ACC112 (cell line): ENCODE results near the gene SHH.
"Not testable (repeated sequence)": the region's sequence is repeated elsewhere in the genome, so short reads cannot be mapped to it uniquely, and the experiment has no call there.

Experiments
- H2AFZ ChIP-seq: fragments of 200-600 bp; sonication (generic); one replicate; pipeline ENCODE4 v1.6.0; 2017; ENCODE audit warnings: antibody characterized with exemption, low read length; ENCODE audit not compliant: unreplicated experiment
- H3K27ac ChIP-seq: fragments of 200-600 bp; sonication (generic); 2 replicates; pipeline ENCODE4 v1.5.1; 2014; ENCODE audit warnings: low read depth, mild to moderate bottlenecking, antibody characterized with exemption, low read length, moderate library complexity
- H3K27me3 ChIP-seq: fragments of 200-600 bp; sonication (generic); 2 replicates; pipeline ENCODE4 v1.6.1; 2014; ENCODE audit warnings: mild to moderate bottlenecking, antibody characterized with exemption, low read length, moderate library complexity, mixed read lengths; ENCODE audit not compliant: insufficient read depth
- H3K36me3 ChIP-seq: fragments of 200-600 bp; sonication (generic); 2 replicates; pipeline ENCODE4 v1.6.1; 2016; ENCODE audit warnings: mild to moderate bottlenecking, antibody characterized with exemption, low read length, moderate library complexity, mixed read lengths; ENCODE audit not compliant: insufficient read depth
- H3K4me1 ChIP-seq: fragments of 200-600 bp; sonication (generic); one replicate; pipeline ENCODE4 v1.6.1; 2016; ENCODE audit warnings: low read length, mixed read lengths; ENCODE audit not compliant: insufficient read depth, unreplicated experiment, control insufficient read depth
- H3K4me3 ChIP-seq: fragments of 200-600 bp; sonication (generic); 2 replicates; pipeline ENCODE4 v1.5.1; 2014; ENCODE audit warnings: mild to moderate bottlenecking, low read depth, low read length
- H3K79me2 ChIP-seq: fragments of 200-600 bp; sonication (generic); one replicate; pipeline ENCODE4 v1.6.0; 2016; ENCODE audit warnings: low read length; ENCODE audit not compliant: control insufficient read depth, unreplicated experiment, insufficient read depth

Gene SHH

DNA sequence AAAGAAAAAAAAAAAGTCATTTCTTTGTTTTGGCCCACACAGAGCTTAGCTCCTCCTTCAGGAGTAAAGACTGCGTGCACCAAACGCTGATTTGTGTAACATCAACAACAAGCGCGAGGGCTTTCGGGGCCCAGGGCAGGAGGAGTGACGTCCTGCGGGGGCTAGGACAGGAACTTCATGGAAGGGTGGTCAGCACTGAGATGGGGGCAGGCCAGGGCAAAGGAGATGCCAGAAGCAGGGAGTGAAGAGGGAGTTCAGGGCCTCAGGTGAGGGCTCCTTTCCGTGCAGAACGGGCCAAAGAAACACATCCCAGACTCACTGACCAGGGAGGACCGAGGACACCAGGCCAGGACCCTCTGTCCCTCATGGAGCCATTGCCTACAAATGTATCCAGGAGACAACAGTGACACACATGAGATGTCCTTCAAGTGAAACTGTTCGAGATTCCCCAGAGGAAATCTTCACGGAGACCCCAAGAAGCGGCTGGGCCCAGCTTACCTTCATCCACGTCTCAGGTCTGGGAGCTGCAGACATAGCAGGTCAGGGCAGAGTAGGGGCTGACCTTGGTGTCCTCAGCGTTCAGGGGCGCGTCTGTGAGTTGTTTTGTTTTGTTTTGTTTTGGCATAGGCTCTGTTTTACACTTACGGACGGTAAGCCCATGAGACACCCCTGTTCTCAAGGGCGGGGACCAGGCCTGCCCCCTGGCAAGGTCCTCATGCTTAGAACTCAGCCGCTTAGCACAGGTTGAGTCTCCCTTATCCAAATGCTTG lies 30.4 kb upstream of the SHH start:
- Histone ChIP-seq H3K79me2 (no peaks in the 10 kb centered on the region), H3K4me3 (no peak overlapping the region), H3K36me3 (no peaks in the 10 kb centered on the region), H3K4me1 (no peaks in the 10 kb centered on the region), H3K27ac (no peak overlapping the region), H3K27me3 (peaks cover 3% of the 10 kb centered on the region; the same call in 1 of the 2 replicates), H2AFZ (no peak overlapping the region)

- Histone ChIP-seq H2AFZ (no peak overlapping the region), H3K79me2 (no peaks in the 10 kb centered on the region), H3K36me3 (no peaks in the 10 kb centered on the region), H3K4me1 (no peaks in the 10 kb centered on the region), H3K27ac (no peak overlapping the region), H3K27me3 (peaks cover 3% of the 10 kb centered on the region; the same call in 1 of the 2 replicates), H3K4me3 (no peak overlapping the region)
These were observed 28.6 kb upstream of the SHH start for GRCh38 chr7:155840909-155841308.

DNA sequence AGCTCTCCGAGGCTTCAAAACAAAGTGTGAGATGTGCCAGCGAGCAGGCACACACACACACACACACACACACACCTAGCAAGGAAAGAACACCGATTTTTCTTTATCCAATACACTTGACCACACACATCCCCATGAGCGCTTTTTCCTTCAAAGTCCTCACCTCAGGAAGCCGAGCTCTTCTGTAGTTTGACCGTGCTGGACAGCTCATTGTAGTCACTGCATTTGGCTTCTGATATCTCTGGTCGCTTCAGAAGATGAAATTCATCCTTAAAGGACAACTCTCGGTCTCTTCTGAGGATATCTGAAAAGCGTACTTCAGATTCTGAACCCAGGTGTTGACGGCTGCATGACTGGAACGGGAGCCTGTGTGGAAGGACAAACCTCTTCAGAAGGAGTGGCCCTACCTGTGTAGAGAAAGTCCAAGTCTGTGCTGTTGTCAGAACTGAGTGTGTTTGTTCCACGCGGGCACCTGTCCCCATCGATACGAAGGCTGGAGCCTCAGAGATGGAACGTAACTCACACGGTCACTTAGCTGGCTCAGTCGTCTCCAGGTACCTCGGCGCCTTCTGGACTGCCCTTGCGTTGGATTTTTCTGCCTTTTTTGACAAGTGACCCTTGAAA lies 28.1 kb upstream of the SHH start:
- peaks cover 3% of the 10 kb centered on the region; the same call in 1 of the 2 replicates for H3K27me3 ChIP-seq
- H3K27ac ChIP-seq = no peak overlapping the region

DNA sequence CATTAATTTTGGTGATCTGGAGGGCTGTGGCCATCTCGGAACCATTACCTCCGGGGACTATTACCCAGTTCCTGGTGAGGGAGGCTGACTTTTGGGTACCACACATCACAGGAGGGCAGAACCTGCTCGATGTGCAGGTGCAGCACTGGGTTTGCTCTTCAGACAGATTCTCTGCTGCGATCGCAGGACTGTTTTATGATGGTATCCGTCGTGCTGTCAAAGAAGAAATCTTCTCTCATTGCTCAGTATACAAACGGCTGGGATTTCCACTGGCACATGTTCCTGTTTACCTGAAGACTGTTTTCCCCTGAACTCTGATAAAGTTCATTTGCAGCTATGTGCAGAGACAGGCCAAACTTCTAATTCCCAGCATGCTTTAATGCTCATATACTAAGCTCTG lies 27.2 kb upstream of the SHH start:
- no peak overlapping the region for H2AFZ ChIP-seq
- no peak overlapping the region for H3K4me3 ChIP-seq
- H3K4me1 ChIP-seq = no peaks in the 10 kb centered on the region
- no peaks in the 10 kb centered on the region for H3K36me3 ChIP-seq
- peaks cover 3% of the 10 kb centered on the region; the same call in 1 of the 2 replicates for H3K27me3 ChIP-seq
- no peaks in the 10 kb centered on the region for H3K79me2 ChIP-seq
- no peak overlapping the region for H3K27ac ChIP-seq

More for the DNA sequence above, 28.1 kb upstream of the SHH start:
- no peak overlapping the region for H3K4me3 ChIP-seq
- H3K79me2 ChIP-seq = no peaks in the 10 kb centered on the region
- no peaks in the 10 kb centered on the region for H3K4me1 ChIP-seq
- no peak overlapping the region for H2AFZ ChIP-seq
- no peaks in the 10 kb centered on the region for H3K36me3 ChIP-seq

GRCh38 chr7:155838312-155838711 lies 26.0 kb upstream of the SHH start:
- H3K27me3 ChIP-seq = not testable (repeated sequence)

DNA sequence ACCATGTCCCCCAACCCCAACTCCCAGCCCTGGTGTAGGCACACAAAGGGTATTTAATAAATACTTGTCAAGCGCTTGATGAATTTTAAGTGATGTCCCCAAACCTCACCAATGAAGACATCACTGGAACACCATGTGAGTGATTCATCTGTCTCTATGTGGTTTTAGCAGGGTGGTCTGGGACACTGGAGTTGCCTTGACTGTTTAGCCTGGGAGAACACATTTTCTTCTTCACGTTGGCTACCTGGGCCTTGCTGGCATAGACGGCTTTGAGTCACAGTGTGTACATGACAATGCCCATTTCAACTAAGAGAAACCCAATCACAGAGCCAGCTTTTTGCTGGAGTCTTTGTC lies 24.8 kb upstream of the SHH start:
- no peaks in the 10 kb centered on the region for H3K36me3 ChIP-seq
- H3K27ac ChIP-seq = no peak overlapping the region
- no peak overlapping the region for H3K4me3 ChIP-seq
- no peaks in the 10 kb centered on the region for H3K79me2 ChIP-seq
- H3K27me3 ChIP-seq = peaks cover 11% of the 10 kb centered on the region
- no peak overlapping the region for H2AFZ ChIP-seq
- no peaks in the 10 kb centered on the region for H3K4me1 ChIP-seq

More at GRCh38 chr7:155838312-155838711, 26.0 kb upstream of the SHH start:
- H3K4me1 ChIP-seq, H3K27ac ChIP-seq, H3K4me3 ChIP-seq, H2AFZ ChIP-seq, H3K79me2 ChIP-seq, H3K36me3 ChIP-seq: not testable (repeated sequence)

DNA sequence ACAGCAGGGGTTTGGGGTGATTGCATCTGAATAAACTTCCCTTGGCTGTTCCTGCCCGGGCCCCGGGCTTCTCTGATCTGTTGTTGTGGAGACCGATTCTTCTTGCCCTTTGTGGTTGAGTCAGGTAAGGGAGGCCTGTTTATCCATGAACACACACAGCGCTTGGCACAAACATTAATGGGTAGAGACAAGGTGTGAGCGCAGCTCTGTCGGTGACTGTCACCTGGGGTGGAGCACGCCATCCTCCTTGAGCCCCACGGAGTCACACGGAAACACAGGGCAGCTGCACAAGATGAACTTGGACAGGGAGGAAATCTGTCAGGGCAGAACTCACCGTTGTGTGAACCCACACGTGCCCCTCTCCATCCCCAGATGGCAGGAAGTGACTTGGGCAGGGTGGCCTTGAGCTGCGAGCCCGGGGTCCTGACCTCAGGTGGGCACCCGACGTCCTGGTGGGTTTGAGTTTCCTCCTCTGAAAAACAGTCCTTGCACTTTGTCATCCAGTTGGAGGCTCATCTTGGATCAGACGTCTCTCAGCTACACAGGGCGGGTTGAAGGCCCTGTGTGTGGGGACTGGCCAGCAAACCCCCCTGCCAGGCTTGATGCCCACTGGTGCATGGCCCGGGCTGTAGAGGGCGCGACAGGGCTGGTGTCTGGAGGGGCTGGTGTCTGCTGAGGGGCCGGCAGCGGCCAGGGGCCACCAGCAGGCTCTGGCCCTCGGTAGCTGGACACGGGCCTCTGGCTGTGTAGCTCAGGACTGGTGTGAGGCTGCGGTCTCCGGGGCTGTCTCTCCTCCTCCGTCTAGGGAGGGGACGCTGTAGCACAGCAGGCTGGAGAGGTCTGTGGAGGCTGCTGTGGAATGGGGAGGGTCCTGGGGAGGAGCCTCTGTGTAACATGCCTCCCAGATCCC lies 24.2 kb upstream of the SHH start:
- Histone ChIP-seq H3K36me3 (no peaks in the 10 kb centered on the region), H2AFZ (no peak overlapping the region), H3K4me3 (no peak overlapping the region), H3K79me2 (no peaks in the 10 kb centered on the region), H3K4me1 (no peaks in the 10 kb centered on the region), H3K27me3 (peaks cover 18% of the 10 kb centered on the region), H3K27ac (no peak overlapping the region)

- Histone ChIP-seq H3K36me3 (no peaks in the 10 kb centered on the region), H3K27me3 (peaks cover 20% of the 10 kb centered on the region), H2AFZ (no peak overlapping the region), H3K79me2 (no peaks in the 10 kb centered on the region), H3K4me3 (no peak overlapping the region), H3K4me1 (no peaks in the 10 kb centered on the region), H3K27ac (no peak overlapping the region)
These were observed 23.4 kb upstream of the SHH start for GRCh38 chr7:155835446-155836215.

GRCh38 chr7:155834486-155835048 lies 22.3 kb upstream of the SHH start:
- Histone ChIP-seq H2AFZ (no peak overlapping the region), H3K79me2 (no peaks in the 10 kb centered on the region), H3K4me3 (no peak overlapping the region), H3K36me3 (no peaks in the 10 kb centered on the region), H3K27me3 (peaks cover 16% of the 10 kb centered on the region), H3K27ac (no peak overlapping the region), H3K4me1 (no peaks in the 10 kb centered on the region)

DNA sequence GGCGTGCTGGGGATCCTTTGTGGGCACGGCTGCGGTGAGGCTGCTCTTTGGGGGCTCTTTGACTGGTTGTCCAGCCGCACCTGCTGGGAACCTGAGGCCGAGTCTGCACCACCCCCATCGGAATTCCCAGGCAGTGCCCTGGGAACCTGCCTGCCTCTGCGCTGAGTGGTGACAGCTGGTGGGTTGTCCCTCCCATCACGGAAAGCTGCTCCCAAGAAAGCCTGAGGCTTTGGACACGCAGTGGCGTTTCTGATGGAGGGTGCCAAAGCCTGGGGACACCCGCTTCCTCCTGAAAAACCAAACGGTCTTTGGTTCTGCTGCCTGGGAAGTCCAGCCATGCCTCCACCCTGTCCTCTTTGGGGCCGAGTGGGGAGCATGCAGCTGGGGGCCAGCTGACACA lies 21.4 kb upstream of the SHH start:
- Histone ChIP-seq H3K4me3 (no peak overlapping the region), H3K27me3 (peaks cover 16% of the 10 kb centered on the region), H3K27ac (no peak overlapping the region), H3K4me1 (no peaks in the 10 kb centered on the region), H3K79me2 (no peaks in the 10 kb centered on the region), H3K36me3 (no peaks in the 10 kb centered on the region), H2AFZ (no peak overlapping the region)
